Cardiac fibroblast (primary cell): ENCODE results near the gene TRPC4AP.
"Not testable (repeated sequence)": the region's sequence is repeated elsewhere in the genome, so short reads cannot be mapped to it uniquely, and the experiment has no call there.

ENCODE experiments used
- DNase-seq, 2 donors: peaks; one replicate each; pipeline versions ENCODE4 v3.0.0 to v3.0.0-alpha.2; 2010; ENCODE audit warnings: low read depth in 2 of 2
- H3K4me3 ChIP-seq, 2 donors: replicated peaks in 1 of 2; 1 replicate in 1 of 2; 2 replicates in 1 of 2; pipeline ENCODE4 v1.5.1; 2011; ENCODE audit warnings: low read depth in 2 of 2, low read length in 2 of 2, mild to moderate bottlenecking in 2 of 2, moderate library complexity in 1 of 2
- TF ChIP-seq, protein P1 (sequence below): IDR thresholded peaks from one replicate; pipeline ENCODE4 v1.5.1; 2011; ENCODE audit warnings: low read depth, mild to moderate bottlenecking, low read length, inconsistent platforms

Gene TRPC4AP

GRCh38 chr20:35077341-35077740 is 15.3 kb downstream of the TRPC4AP start:
- no peak for DNase-seq
- TF ChIP-seq, protein P1, sequence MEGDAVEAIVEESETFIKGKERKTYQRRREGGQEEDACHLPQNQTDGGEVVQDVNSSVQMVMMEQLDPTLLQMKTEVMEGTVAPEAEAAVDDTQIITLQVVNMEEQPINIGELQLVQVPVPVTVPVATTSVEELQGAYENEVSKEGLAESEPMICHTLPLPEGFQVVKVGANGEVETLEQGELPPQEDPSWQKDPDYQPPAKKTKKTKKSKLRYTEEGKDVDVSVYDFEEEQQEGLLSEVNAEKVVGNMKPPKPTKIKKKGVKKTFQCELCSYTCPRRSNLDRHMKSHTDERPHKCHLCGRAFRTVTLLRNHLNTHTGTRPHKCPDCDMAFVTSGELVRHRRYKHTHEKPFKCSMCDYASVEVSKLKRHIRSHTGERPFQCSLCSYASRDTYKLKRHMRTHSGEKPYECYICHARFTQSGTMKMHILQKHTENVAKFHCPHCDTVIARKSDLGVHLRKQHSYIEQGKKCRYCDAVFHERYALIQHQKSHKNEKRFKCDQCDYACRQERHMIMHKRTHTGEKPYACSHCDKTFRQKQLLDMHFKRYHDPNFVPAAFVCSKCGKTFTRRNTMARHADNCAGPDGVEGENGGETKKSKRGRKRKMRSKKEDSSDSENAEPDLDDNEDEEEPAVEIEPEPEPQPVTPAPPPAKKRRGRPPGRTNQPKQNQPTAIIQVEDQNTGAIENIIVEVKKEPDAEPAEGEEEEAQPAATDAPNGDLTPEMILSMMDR: no peak
- H3K4me3 ChIP-seq: no peak overlapping the region

DNA sequence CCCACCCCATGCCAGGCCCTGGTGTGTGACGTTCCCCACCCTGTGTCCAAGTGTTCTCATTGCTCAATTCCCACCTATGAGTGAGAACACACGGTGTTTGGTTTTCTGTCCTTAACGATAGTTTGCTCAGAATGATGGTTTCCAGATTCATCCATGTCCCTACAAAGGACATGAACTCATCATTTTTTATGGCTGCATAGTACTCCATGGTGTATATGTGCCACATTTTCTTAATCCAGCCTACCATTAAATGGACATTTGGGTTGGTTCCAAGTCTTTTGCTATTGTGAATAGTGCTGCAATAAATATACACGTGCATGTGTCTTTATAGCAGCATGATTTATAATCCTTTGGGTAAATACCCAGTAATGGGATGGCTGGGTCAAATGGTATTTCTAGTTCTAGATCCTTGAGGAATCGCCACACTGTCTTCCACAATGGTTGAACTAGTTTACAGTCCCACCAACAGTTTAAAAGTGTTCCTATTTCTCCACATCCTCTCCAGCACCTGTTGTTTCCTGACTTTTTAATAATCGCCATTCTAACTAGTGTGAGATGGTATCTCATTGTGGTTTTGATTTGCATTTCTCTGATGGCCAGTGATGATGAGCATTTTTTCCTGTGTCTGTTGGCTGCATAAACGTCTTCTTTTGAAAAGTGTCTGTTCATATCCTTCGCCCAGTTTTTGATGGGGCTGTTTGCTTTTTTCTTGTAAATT is 21.0 kb downstream of the TRPC4AP start:
- DNase-seq, H3K4me3 ChIP-seq: not testable (repeated sequence)

DNA sequence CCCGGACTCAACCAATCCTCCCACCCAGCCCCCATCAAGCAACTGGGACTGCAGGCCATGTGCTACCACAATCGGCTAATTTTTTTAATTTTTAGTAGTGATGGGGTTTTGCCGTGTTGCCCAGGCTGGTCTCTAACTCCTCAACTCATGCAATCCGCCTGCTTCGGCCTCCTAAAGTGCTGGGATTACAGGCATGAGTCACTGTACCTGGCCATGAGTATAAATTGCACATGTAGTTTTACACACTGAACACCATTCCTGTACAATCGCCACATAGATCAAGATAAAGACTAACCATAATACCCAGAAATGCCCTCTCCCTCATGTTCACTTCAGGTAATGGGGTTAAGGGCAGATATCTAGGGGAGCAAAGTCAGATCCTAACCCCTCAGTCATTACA is 26.4 kb downstream of the TRPC4AP start:
- TF ChIP-seq, protein P1: no peak
- H3K4me3 ChIP-seq: no peak overlapping the region
- DNase-seq: no peak

GRCh38 chr20:35065181-35065580 is 27.4 kb downstream of the TRPC4AP start:
- TF ChIP-seq, protein P1: no peak
- H3K4me3 ChIP-seq: no peak overlapping the region

GRCh38 chr20:35063168-35063567 is 29.4 kb downstream of the TRPC4AP start:
- H3K4me3 ChIP-seq: no peak overlapping the region
- no peak for DNase-seq
- TF ChIP-seq, protein P1: no peak

More at GRCh38 chr20:35065181-35065580, 27.4 kb downstream of the TRPC4AP start:
- DNase-seq: no peak

DNA sequence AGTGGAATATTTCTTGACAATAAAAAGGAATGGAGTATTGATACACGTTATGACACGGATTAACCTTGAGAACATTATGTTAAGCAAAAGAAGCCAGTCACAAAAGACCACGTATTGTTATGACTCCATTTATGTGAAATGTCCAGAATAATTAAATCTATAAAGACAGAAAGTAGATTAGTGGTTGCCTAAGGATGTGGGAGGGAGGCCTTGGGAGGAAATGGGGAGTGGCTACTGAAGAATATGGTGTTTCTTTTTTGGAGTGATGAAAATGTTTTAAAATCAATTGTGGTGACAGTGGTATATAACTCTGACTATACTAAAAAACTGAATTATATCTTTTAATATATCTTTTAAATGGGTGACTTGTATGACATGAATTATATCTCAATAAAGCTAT is 30.1 kb downstream of the TRPC4AP start:
- no peak overlapping the region for H3K4me3 ChIP-seq
- TF ChIP-seq, protein P1: no peak
- DNase-seq: no peak

DNA sequence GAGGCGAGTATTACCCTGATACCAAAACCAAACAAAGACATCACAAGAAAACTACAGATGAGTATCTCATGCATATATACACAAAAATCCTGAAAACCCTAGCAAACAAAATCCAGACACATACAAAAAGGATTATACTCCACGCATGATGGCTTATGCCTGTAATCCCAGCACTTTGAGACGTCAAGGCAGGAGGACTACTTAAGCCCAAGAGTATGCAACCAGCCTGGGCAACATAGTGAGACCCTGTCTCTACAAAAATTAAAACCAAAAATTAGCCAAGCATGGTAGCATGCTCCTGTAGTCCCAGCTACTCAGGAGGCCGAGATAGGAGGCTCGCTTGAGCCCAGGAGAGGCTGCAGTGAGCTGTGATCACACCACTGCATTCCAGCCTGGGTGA is 32.4 kb downstream of the TRPC4AP start:
- no peak for DNase-seq
- TF ChIP-seq, protein P1: no peak
- H3K4me3 ChIP-seq: no peak overlapping the region
